ENCODE results near the gene MRPL19. TPM values are rescaled to one million over a fixed set of nuclear protein-coding genes. Genes with fewer than 3 reads are reported as not detected.
A peak's percentile ranks its signal among the peaks of the same experiment; 100 is the strongest.

The MRPL19 gene
- polyA plus RNA-seq, 1 donor (not counting 4 experiments of a cell fraction or from before 2014, with no cell fraction given), result 84.0 TPM

DNA sequence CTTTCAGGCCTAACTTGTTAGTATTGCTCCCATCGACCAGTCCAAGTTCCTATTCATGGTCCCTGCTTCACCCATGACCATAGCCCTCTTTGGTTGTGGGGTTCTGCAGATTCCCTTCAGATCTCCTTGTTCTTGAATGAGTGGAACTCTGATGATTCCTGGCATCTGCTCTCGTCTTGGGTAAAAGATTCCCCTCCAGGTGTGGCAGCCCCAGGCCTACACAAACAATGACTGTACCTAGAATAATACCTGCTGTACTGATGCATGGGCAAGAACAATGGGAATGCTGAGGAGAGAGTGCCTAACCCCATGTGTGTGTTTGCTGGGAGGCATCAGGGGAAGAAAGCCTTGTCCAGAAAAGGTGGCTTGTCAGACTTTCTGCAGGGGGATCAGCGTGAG is 39.2 kb upstream of the MRPL19 start:
- no peaks in the 10 kb centered on the region for H3K79me2 ChIP-seq (ENCODE audit: control insufficient read depth, insufficient read depth, low read length)
- peak overlapping the region; percentile 22 for H3K9ac ChIP-seq (ENCODE audit: control insufficient read depth, extremely low read depth, insufficient read depth, low read length)
- H3K27ac ChIP-seq (ENCODE audit: control insufficient read depth, insufficient read depth, low read length), result peak overlapping the region; percentile 78
- DNase-seq (ENCODE audit: low read depth, low spot score) (no peak), FAIRE-seq (peak; percentile 93)
- H3K4me3 ChIP-seq (ENCODE audit: control insufficient read depth in 2 of 3, extremely low read depth in 1 of 3, insufficient read depth in 2 of 3, low read depth in 1 of 3, low read length in 3 of 3), result peak overlapping the region in 1 of 3 experiments; percentile 3
- no peaks in the 10 kb centered on the region for H3K9me3 ChIP-seq (ENCODE audit: control insufficient read depth, low read depth, low read length)
- no peak overlapping the region for H2AFZ ChIP-seq (ENCODE audit: control insufficient read depth, low read length)
- H4K20me1 ChIP-seq (ENCODE audit: control insufficient read depth, extremely low read depth, insufficient read depth, low read length), result no peaks in the 10 kb centered on the region
- peaks cover 65% of the 10 kb centered on the region for H3K4me1 ChIP-seq (ENCODE audit: control insufficient read depth, extremely low read depth, insufficient read depth, low read length)
- H3K9me1 ChIP-seq (ENCODE audit: control insufficient read depth, extremely low read depth, insufficient read depth, low read length), result no peaks in the 10 kb centered on the region
- dilution Hi-C loops (cut with MboI; ENCODE audit: extremely low pct_ligation_motif_present, low sequenced_read_pairs), result no loop called here
- peak overlapping the region; percentile 49 for H3K4me2 ChIP-seq (ENCODE audit: control insufficient read depth, extremely low read depth, insufficient read depth, low read depth, low read length)
- TF ChIP-seq EZH2 (IDR thresholded peaks at IDR 0.05; ENCODE audit: low read length), result no peak
- TF ChIP-seq, protein P1, sequence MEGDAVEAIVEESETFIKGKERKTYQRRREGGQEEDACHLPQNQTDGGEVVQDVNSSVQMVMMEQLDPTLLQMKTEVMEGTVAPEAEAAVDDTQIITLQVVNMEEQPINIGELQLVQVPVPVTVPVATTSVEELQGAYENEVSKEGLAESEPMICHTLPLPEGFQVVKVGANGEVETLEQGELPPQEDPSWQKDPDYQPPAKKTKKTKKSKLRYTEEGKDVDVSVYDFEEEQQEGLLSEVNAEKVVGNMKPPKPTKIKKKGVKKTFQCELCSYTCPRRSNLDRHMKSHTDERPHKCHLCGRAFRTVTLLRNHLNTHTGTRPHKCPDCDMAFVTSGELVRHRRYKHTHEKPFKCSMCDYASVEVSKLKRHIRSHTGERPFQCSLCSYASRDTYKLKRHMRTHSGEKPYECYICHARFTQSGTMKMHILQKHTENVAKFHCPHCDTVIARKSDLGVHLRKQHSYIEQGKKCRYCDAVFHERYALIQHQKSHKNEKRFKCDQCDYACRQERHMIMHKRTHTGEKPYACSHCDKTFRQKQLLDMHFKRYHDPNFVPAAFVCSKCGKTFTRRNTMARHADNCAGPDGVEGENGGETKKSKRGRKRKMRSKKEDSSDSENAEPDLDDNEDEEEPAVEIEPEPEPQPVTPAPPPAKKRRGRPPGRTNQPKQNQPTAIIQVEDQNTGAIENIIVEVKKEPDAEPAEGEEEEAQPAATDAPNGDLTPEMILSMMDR (optimal IDR thresholded peaks at IDR 0.05 in 1 of 3, IDR thresholded peaks at IDR 0.05 in 1 of 3, conservative IDR thresholded peaks at IDR 0.05 in 1 of 3; ENCODE audit: extremely low read depth in 1 of 3, insufficient read depth in 2 of 3, low read length in 3 of 3), result no peak
- H3K36me3 ChIP-seq (ENCODE audit: control insufficient read depth in 2 of 2, extremely low read depth in 1 of 2, insufficient read depth in 2 of 2, low read length in 2 of 2), result no peaks in the 10 kb centered on the region
- peaks cover 4% of the 10 kb centered on the region for H3K27me3 ChIP-seq (ENCODE audit: control insufficient read depth, extremely low read depth, insufficient read depth, low read length)

DNA sequence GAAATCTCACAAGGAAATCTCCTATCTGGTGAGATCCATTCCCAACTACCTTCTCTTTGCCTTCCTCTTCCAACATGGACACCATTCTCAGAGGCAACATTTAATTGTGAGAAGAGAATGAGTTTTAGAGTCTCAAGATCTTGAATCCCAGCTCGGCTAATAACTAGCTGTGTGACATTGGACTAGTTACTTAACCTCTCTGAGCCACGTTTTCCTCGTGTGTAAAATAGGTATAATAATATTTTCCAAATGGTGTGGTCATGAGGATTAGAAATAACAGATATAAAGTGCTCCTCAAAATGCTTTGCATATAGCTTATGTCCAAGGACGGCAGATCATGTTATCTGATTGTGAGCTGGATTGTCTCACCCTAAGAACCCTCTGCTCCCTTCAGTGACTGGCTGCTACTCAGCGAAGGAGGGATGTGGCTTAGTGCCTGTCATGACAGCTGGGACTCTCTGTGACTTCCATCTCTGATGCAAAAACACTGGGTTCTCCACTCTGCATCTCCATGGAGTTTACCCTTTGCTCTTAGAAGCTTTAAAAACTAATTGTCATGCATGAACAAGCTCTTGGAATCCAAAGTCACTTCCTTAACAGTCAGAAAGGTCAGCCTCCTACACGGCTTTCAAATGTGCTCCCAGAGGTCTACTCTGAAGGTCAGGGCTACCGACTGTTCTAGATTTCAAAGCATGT is 38.4 kb upstream of the MRPL19 start:
- Histone ChIP-seq H3K4me1 (ENCODE audit: control insufficient read depth, extremely low read depth, insufficient read depth, low read length) (peaks cover 58% of the 10 kb centered on the region), H2AFZ (ENCODE audit: control insufficient read depth, low read length) (no peak overlapping the region), H3K4me2 (ENCODE audit: control insufficient read depth, extremely low read depth, insufficient read depth, low read depth, low read length) (peak overlapping the region; percentile 35), H3K36me3 (ENCODE audit: control insufficient read depth in 2 of 2, extremely low read depth in 1 of 2, insufficient read depth in 2 of 2, low read length in 2 of 2) (no peaks in the 10 kb centered on the region), H3K27ac (ENCODE audit: control insufficient read depth, insufficient read depth, low read length) (peak overlapping the region; percentile 78), H3K27me3 (ENCODE audit: control insufficient read depth, extremely low read depth, insufficient read depth, low read length) (peaks cover 4% of the 10 kb centered on the region), H3K4me3 (ENCODE audit: control insufficient read depth in 2 of 3, extremely low read depth in 1 of 3, insufficient read depth in 2 of 3, low read depth in 1 of 3, low read length in 3 of 3) (no peak overlapping the region), H4K20me1 (ENCODE audit: control insufficient read depth, extremely low read depth, insufficient read depth, low read length) (no peaks in the 10 kb centered on the region), H3K9ac (ENCODE audit: control insufficient read depth, extremely low read depth, insufficient read depth, low read length) (peak overlapping the region; percentile 22), H3K9me3 (ENCODE audit: control insufficient read depth, low read depth, low read length) (no peaks in the 10 kb centered on the region), H3K9me1 (ENCODE audit: control insufficient read depth, extremely low read depth, insufficient read depth, low read length) (no peaks in the 10 kb centered on the region), H3K79me2 (ENCODE audit: control insufficient read depth, insufficient read depth, low read length) (no peaks in the 10 kb centered on the region)
- DNase-seq (ENCODE audit: low read depth, low spot score) (no peak), FAIRE-seq (peak; percentile 44)
- no peak for TF ChIP-seq EZH2 (IDR thresholded peaks at IDR 0.05; ENCODE audit: low read length)
- TF ChIP-seq, protein P1 (optimal IDR thresholded peaks at IDR 0.05 in 1 of 3, IDR thresholded peaks at IDR 0.05 in 1 of 3, conservative IDR thresholded peaks at IDR 0.05 in 1 of 3; ENCODE audit: extremely low read depth in 1 of 3, insufficient read depth in 2 of 3, low read length in 3 of 3), result no peak
- dilution Hi-C loops (cut with MboI; ENCODE audit: extremely low pct_ligation_motif_present, low sequenced_read_pairs), result no loop called here
